NCI-H69 (cell line): ENCODE data around the gene SP2.
"Not testable (repeated sequence)": the region's sequence is repeated elsewhere in the genome, so short reads cannot be mapped to it uniquely, and the experiment has no call there.

Source experiments
- DNase-seq: peaks from one replicate; lab custom pipeline; 2025; lab: John Stamatoyannopoulos, UW

The SP2 gene

DNA sequence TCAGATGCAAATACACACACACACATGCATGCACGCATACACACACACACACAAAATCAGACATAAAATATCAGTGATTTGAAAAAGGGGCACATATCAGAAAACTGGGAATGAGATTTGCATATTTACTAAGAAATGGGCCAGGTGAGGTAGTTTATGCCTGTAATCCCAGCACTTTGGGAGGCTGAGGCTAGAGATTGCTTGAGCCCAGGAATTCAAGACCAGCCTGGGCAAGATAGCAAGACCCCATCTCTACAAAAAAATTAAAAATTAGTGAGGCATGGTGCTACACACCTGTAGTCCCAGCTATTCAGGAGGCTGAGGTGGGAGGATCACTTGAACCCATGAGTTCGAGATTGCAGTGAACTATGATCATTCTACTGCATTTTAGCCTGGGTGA, 23.0 kb downstream of the SP2 start:
- no peak for DNase-seq

DNA sequence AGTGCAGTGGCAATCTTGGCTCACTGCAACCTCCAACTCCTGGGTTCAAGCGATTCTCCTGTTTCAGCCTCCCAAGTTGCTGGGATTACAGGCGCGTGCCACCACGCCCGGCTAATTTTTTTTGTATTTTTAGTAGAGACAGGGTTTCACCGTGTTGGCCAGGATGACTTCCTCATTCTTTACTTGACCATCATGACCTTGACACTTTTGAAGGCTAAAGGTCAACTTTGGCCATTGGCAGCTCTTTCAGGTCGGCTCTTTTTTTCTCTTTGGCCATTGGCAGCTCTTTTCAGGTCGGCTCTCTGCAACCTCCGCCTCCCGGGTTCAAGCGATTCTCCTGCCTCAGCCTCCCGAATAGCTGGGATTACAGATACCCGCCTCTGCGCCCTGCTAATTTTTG, 23.9 kb downstream of the SP2 start:
- not testable (repeated sequence) for DNase-seq

DNA sequence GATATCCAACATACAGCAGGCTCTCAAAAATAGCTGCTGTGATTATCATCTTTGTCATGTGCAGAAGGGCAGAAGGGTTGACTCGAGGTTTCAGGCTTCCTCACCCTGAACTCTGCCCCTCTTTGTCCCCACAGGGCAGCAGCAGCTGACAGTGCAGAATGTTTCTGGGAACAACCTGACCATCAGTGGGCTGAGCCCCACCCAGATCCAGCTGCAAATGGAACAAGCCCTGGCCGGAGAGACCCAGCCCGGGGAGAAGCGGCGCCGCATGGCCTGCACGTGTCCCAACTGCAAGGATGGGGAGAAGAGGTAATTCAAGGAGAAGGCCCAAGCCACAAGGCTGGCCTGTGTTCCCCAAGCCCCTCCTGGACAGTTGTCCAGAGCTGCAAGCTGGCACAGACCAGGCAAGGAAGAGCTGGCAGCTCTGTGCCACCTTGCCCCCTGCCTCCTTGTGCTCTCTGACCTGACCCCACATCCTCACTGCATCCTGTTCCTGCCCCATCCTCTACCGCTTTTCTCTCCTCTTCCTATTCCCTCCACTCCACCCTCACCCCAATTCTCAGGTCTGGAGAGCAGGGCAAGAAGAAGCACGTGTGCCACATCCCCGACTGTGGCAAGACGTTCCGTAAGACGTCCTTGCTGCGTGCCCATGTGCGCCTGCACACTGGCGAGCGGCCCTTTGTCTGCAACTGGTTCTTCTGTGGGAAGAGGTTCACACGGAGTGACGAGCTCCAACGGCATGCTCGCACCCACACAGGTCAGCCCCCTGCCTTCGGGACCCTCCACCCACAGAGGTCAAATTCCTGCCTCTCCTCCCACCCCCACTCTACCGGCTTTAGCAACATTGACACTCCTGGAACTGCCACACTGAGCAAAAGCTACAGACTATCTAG, 29.0 kb downstream of the SP2 start:
- DNase-seq: no peak

DNA sequence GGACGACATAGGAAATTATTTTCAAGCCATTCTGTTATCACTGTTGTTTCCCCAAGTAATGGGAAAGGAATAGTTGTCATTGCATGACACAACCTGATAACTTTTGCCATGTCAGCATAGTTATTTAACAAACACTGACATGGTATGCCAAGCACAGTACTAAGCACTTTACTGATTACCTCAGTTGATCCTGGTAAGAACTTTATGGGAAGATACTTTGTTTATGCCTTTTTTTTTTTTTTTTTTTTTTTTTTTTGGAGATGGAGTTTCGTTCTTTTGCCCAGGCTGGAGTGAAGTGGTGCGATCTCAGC, 29.6 kb downstream of the SP2 start:
- DNase-seq: no peak

DNA sequence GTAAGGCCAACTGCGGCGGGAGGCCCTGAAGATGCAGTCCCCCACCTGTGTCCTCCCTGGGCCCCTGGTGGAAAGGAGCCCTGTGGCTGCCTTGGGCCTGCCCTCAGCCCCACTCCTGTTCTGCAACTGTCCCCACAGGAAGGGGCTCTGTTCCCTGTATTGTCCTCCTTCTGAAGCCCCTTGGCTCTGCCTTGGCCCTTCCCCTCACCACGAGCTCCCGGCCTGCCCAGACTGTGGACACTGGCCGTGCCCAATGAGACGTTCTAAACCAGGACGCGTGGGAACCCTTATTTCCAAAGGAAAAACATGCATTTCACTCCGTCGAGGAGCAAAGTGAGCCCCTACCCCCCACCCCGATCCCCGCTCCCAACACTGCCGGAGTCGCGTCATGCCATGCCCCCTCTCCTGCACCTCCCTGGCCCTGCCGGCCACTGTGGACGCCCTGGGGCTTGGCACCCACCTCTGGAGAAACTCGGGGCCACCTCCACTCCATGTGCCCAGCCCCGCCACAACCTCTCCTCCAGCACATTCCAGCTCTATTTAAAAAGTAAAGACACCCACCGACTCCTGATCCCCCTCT, 31.9 kb downstream of the SP2 start:
- no peak for DNase-seq

DNA sequence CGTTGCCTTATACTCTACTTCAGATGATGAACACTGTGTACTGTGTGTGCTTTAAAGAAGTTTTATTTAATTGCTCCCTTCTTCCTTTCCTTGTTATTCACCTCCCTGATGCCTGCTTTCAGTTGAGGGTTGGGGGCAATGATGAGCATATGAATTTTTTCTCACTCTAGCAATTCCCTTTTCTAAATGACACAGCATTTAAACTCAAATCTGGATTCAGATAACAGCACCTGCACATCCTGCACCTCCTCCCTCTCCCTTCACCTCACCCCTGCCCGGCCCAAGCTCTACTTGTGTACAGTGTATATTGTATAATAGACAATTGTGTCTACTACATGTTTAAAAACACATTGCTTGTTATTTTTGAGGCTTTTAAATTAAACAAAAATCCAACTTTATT, 32.4 kb downstream of the SP2 start:
- no peak for DNase-seq

DNA sequence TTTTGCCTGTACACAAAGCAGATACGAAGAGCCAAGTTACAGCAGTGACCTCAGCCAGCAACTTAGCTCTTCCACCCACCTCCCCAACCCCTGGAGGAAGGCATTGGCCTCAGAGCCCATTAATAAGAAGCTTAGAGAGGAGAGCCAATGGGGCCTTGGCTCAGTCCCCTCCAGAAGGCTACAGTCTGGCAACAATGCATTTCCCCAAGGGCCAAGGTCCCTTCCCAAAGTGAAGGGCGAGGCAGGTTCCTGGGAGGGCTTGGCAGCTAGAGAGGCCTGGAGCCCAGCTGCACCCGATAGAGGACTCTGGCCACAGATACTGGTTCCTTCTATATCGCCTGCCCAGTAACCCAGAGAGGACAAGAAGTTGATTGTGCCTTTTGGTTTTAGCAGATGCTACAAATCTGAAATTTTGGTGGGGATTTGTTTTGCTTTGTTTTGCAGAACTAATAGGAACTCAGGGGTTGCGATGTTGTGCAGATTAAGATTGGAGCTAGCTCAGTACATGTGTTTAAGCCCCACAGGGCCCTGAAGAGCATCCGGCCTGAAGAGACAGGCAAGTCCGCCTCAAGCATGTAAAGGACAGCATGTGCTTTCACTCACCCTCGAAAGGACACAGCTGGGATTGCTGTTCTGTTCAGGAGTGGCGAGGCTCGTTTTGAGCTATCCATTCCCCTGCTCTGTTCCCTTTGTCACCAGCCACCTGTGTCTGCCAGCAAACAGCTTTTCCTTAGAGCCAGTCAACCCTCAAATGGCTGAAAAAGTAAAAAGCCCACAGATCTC, 33.4 kb downstream of the SP2 start:
- no peak for DNase-seq

DNA sequence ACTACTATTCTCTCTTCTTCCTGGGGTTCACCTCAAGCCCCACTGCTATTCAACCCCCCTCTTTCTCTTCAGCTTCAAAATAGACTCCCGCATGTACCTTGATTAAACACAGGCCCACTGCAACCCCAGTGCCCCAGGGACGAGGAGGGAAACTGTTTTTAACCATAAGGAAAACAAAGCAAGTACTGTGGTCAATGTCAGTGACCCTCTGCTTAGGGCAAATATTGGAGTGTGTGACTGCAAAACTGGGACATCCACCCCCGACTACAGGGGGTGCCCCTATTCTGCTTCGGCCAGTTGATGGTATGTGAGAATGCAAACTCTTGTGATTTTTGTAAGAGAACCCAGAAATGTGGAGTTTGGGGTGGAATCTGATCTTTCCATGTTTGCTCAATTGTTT, 35.8 kb downstream of the SP2 start:
- no peak for DNase-seq

DNA sequence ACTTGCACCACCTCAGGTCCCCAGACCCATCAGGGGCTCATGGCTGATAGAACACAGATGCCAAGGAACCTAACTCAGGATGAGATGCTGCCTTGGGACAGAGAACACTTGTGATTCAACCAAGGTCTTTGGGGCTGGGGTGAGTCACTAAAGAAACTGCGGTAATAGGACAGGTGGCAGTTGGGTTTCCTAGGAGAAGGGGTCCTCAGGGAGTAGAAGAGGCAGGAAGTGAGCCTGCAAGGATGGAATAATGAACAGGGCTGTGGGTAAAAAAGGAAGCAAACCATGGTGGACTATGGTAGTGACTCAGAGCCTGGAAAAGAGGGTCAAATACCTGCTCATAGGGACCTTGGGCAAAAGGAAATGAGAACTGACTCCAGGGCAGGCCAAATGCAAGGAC, 38.8 kb downstream of the SP2 start:
- DNase-seq: peak; percentile 68

DNA sequence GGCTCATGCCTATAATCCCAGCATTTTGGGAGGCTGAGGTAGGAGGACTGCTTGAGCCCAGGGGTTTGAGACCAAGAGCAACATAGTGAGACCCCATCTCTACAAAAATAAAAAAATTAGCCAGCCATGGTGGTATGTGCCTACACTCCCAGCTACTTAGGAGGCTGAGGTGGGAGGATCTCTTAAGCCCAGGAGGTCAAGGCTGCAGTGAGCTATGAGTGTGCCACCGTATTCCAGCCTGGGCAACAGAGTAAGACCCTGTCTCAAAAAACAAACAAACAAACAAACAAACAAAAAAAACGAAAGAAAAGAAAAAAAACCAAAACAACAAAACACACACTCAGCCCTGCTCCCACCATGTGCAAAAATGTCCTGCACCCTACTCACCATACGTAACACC, 39.4 kb downstream of the SP2 start:
- not testable (repeated sequence) for DNase-seq

DNA sequence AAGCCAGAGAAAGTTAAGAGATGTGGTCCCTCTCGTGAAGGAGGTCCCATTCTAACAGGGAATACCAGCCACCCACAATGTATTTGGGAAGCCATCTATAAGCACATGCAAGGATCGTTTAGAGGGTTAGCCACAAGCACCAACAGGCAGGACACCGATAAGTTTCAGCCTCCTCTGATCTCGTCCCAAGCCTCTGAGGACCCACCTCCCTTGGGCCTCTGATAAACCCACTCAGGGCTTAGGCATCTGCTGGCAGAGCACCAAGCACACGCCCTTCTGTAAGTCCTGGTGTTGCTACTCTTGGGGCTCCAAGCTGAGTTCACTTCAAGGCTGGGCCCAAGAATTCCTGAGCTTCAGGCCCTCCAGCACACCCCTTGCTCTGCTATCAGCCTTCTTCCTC, 39.9 kb downstream of the SP2 start:
- DNase-seq: no peak

DNA sequence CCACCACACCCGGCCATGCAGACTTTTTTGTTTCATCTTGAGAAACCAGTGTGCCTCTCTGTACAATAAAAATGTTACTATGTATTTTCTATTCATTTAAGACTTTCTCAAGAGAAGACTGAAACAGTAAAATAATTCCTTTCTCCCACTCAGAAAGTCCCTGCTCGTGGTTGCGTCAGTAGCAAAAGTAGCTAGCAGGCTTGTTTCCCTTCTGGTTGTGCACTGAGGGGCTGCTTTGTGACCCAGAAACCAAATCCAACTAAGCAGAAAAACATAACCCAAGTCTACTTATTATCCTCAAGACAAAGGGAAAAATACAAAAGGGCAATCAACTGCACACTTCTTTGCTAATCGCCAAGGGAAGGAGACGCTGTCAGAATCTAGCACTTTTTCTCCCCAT, 41.9 kb downstream of the SP2 start:
- DNase-seq: no peak

DNA sequence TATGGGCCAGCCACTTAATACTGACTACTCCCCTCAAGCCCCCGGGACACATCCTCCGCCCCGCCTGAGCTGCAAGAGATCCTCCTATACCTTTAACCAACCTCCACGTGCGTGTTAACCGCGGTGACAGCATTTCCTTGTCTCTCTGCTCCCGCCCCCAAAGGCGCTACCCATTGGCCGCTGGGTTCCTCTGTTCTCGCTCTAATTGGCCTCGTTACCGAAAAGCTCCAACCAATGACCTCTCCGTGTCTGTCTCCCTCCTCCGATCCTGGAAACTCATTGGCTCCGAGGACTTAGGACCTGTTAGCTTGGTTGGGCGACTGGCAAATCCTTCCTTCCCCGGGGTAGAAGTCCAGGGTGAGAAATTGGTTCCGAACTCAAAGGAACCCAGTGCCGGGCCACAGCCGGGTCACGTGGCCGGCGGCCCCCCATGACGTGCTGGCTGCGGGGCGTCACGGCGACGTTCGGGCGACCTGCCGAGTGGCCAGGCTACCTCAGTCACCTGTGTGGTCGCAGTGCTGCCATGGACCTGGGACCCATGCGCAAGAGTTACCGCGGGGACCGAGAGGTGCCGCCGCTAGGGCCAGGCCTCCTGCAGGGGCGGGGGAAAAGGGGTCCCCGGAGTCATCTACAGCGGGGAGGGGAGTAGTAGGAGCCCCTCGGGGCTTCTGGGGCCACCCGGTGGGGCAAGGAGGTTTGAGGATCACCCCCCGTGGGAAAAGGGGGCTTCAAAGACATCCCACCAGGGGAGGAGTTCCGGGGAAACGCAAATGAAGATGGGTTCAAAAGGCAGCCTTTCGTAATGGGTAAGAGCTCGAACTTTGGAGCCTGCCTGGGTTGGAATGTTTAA, 45.4 kb downstream of the SP2 start, which contains the start of gene PNPO:
TSS of gene PNPO (plus strand) at position 326 of the 850 bp plus-strand sequence. CDS start at position 431, 105 bp downstream.
- peak; percentile 100 for DNase-seq

DNA sequence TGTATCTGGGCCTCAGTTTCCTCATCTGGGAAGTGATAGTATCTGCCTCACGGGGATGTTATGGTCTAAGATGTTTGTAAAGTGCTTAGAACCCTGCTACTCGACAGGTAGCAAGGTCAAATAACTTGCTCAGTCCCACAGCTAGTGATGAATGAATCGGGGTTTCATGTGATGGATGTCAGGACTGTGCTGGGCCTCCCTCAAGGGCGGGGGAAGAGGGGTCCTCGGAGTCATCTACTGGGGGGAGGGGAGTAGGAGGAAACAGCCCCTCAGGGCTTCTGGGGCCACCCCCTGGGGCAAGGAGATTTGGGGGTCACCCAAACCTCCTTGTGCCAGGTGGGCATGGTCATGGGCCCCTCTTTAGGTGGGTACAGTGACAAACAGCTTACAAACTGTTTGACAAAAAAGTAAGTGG, 46.1 kb downstream of the SP2 start:
- peak; percentile 50 for DNase-seq

DNA sequence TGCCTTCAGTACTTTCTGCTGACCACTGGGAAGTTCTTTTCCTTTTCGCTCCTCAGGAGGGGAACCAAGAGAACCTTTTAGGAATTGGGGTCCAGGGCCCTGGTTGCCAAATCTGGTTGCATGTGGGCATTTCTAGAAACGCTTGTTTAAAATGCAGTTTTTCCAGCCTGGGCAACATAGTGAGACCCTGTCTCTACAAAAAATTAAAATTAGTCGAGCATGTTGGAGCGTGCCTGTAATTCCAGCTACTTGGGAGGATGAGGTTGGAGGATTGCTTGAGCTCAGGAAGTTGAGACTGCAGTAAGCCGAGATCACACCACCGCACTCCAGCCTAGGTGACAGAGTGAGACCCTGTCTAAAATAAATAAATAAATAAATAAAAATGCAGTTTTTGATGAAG, 46.5 kb downstream of the SP2 start:
- no peak for DNase-seq

DNA sequence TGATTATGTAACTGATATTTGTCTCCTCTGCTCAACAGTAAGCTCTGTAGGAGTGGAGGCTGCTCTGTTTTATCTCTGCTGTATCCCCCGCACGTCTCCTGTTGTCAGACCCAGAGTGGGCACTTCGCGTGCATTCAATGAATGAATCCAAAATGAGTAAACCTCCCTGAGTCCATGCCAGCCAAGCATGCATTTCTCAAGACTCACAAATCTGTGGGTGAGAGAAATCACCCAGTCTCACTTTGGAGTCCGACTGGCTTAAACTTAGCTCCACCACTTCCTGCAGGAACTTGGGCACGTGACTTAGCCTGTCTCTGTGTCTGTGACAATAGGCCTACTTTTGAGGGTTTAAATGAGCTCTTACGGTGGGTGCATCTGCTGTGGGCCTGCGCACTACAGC, 49.0 kb downstream of the SP2 start:
- DNase-seq: no peak

DNA sequence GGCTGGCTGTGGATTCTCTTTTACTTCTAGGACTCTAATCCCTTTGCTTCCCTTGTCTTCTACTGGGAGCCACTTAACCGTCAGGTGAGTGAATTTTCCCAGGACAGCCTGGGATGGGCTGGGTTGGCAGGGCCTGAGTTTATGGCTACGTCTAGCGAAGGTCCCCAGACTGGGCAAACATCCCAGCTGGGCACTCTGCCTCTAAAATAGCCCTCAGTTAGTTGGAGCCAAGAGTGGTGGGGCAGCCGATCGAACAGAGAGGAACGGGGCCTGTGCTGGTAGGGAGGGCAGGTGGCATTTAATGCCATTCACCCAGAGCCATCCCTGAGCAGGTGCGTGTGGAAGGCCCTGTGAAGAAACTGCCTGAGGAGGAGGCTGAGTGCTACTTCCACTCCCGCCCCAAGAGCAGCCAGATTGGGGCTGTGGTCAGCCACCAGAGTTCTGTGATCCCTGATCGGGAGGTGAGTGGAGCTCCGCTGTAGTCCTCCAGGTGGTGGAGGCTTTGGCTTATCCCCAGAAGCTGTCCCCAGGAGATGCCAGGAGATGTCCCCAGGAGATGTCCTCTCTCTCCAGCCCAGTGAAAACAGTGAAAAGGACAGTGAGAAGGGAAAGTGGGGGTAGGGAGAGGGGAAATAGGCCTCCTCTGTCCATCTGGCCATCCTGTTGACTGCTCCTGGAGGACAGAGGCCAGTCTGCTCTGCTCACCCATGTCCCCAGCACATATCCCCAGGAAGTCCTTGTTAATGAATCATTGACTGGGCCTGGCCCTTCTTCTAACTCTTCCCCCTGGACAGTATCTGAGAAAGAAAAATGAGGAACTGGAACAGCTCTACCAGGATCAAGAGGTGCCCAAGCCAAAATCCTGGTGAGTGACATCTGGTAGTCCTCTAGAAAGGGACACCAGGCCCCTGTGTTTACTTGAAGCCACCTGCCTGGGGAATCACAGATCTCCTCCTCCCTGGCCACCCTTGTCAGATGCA, 49.8 kb downstream of the SP2 start:
- no peak for DNase-seq

DNA sequence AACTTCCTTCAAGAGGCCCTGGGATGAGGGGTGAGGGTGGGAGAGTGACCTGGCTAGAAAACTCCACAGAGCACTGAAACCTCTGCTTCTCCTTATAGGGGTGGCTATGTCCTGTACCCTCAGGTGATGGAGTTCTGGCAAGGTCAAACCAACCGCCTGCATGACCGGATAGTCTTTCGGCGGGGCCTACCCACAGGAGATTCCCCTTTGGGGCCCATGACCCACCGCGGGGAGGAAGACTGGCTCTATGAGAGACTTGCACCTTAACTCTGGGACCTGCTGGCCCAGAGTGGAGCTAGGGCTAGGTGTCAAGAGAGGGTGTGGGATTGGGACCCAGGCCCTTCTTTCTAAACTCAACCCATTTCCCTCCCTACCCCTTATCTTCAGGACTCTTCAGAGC, 50.5 kb downstream of the SP2 start:
- no peak for DNase-seq

DNA sequence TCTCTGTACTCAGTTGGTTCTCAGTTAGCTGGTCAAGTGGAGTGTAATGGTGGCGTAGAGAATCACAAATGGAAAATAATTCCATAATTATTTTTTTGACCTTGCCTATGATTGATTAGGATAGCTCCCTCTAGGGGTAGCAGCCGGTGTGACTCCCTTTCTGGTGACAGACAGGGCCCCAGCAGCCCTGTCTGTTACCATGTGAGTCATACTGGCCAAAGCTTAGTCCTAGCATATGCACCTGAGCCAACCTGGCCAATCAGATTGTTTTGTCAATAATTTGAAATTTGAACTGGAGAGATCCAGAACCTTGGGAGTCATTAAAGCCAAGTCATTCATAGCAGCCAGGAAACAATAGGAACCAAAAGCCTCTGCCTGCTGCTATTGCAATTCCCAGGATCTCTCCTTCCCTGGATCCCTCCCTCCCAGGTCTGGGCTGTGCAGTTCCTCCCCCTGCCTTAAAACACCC, 50.9 kb downstream of the SP2 start:
- DNase-seq: peak; percentile 99

DNA sequence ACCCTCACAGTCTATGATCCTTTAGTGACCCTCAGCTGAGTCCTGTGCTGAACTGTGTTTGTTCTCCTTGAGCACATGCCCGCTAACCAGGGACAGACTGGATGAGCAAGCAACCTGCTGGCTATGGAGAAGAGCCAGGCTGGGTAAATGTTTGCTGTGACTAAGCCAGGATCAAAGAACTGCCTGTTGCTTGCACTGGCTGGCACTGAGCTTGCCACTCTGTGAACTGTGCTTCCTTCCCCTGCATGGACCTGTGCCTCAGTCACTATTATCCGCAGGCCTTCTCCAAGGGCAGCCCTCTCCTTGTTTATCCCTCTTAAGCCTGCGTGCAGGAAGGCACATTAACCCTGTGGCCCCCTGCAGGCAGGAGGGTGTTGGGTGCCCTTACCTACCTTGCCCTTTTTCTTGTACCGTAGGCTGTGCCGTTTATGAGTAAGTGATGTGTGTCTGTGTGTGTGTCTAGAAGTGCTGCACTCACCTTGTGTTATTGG, 52.7 kb downstream of the SP2 start:
- DNase-seq: peak; percentile 78
